K562 (cell line): ENCODE results near the gene AGMO.

Source experiments
- CEBPB ChIP-seq: fragments of 450-650 bp; IDR thresholded peaks from 2 replicates; pipeline ENCODE4 v1.6.1; 2016; ENCODE audit warnings: missing genetic modification characterization, missing compliant biosample characterization
- CTCF ChIP-seq, 3 experiments: IDR thresholded peaks in 2 of 3; conservative IDR thresholded peaks in 1 of 3; 2 replicates each; pipeline ENCODE4 v1.5.1; 2011 to 2012; ENCODE audit warnings: low read length in 3 of 3, mild to moderate bottlenecking in 3 of 3, control low read depth in 2 of 3, improper control_type of control experiment in 1 of 3, inconsistent platforms in 1 of 3, low read depth in 1 of 3, mixed read lengths in 1 of 3, moderate library complexity in 1 of 3; ENCODE audit not compliant: insufficient read depth in 2 of 3
- EP300 ChIP-seq: IDR thresholded peaks from 2 replicates; pipeline ENCODE4 v1.6.1; 2012; ENCODE audit warnings: low read length, improper control_type of control experiment
- MAX ChIP-seq: sonication (generic); formaldehyde crosslinking; IDR thresholded peaks from 2 replicates; pipeline ENCODE4 v1.9.0; 2022; ENCODE audit warnings: mild to moderate bottlenecking, missing genetic modification reagents
- MYNN ChIP-seq, 2 experiments: sonication (generic); formaldehyde crosslinking in 1 of 2; IDR thresholded peaks; 2 replicates each; pipeline versions ENCODE4 v1.5.0 to v1.6.1; 2016 to 2020; ENCODE audit warnings: antibody characterized with exemption in 1 of 2, missing genetic modification reagents in 1 of 2
- PREB ChIP-seq: sonication (generic); formaldehyde crosslinking; IDR thresholded peaks from 2 replicates; pipeline ENCODE4 v1.8.1; 2023; ENCODE audit warnings: mild to moderate bottlenecking, missing genetic modification reagents
- RB1 ChIP-seq: fragments of 450-650 bp; IDR thresholded peaks from 2 replicates; pipeline ENCODE4 v1.6.1; 2017; ENCODE audit warnings: low read depth, mild to moderate bottlenecking
- SETDB1 ChIP-seq: IDR thresholded peaks from one replicate; pipeline ENCODE4 v1.6.1; 2012; ENCODE audit warnings: low read length, control low read depth, inconsistent platforms
- SRSF3 ChIP-seq: fragments of 200-400 bp; formaldehyde crosslinking; IDR thresholded peaks from 2 replicates; pipeline ENCODE4 v1.6.1; 2016; ENCODE audit warnings: mild to moderate bottlenecking, low read length, moderate library complexity; ENCODE audit not compliant: insufficient read depth
- TGIF2 ChIP-seq: sonication (generic); formaldehyde crosslinking; IDR thresholded peaks from 2 replicates; pipeline ENCODE4 v1.8.1; 2022; ENCODE audit warnings: mild to moderate bottlenecking, missing genetic modification reagents, moderate library complexity
- YY1 ChIP-seq, 3 experiments: IDR thresholded peaks; 2 replicates each; pipeline ENCODE4 v1.6.1; 2011; ENCODE audit warnings: low read length in 2 of 3, mild to moderate bottlenecking in 2 of 3, moderate library complexity in 2 of 3, borderline replicate concordance in 1 of 3, control low read depth in 1 of 3, low read depth in 1 of 3; ENCODE audit not compliant: insufficient read depth in 3 of 3, insufficient replicate concordance in 2 of 3, control insufficient read depth in 1 of 3, insufficient read length in 1 of 3; ENCODE audit errors: extremely low read depth in 1 of 3
- ZNF277 ChIP-seq: fragments of 250-450 bp; sonication (Bioruptor Pico); IDR thresholded peaks from 2 replicates; pipeline ENCODE4 v1.8.0; 2022; ENCODE audit warnings: inconsistent platforms, mild to moderate bottlenecking, moderate library complexity, borderline replicate concordance
- TF ChIP-seq, protein P1 (sequence below), 2 experiments: fragments of 450-650 bp; formaldehyde crosslinking in 1 of 2; IDR thresholded peaks; 2 replicates each; pipeline versions ENCODE4 v1.4.0 to v1.6.1; 2014 to 2020; ENCODE audit warnings: mild to moderate bottlenecking in 2 of 2, borderline replicate concordance in 1 of 2, low read depth in 1 of 2
- TF ChIP-seq, protein P2 (sequence below): sonication (generic); formaldehyde crosslinking; IDR thresholded peaks from 2 replicates; pipeline ENCODE4 v1.8.0; 2022; ENCODE audit warnings: missing genetic modification reagents, mild to moderate bottlenecking, borderline replicate concordance

GRCh38 chr7:15610503-15610902 is 48.7 kb upstream of the AGMO start:
- TF ChIP-seq SETDB1 (no peak), CEBPB (tag) (no peak), CTCF (IDR thresholded peaks at IDR 0.05 in 2 of 3, conservative IDR thresholded peaks at IDR 0.05 in 1 of 3; ENCODE audit: insufficient read depth in 2 of 3, low read depth in 1 of 3, low read length in 3 of 3) (no peak), EP300 (no peak), PREB (no peak), MYNN (IDR thresholded peaks at IDR 0.05) (no peak), MYNN (CRISPR knock-in tag; IDR thresholded peaks at IDR 0.05) (no peak), MAX (no peak), RB1 (no peak), TGIF2 (CRISPR knock-in tag) (no peak), SRSF3 (no peak), ZNF277 (CRISPR knock-in tag) (no peak), YY1 (IDR thresholded peaks at IDR 0.05; ENCODE audit: borderline replicate concordance in 1 of 3, control insufficient read depth in 1 of 3, extremely low read depth in 1 of 3, insufficient read depth in 3 of 3, insufficient read length in 1 of 3, insufficient replicate concordance in 2 of 3, low read depth in 1 of 3, low read length in 2 of 3) (no peak)
- TF ChIP-seq, protein P1, sequence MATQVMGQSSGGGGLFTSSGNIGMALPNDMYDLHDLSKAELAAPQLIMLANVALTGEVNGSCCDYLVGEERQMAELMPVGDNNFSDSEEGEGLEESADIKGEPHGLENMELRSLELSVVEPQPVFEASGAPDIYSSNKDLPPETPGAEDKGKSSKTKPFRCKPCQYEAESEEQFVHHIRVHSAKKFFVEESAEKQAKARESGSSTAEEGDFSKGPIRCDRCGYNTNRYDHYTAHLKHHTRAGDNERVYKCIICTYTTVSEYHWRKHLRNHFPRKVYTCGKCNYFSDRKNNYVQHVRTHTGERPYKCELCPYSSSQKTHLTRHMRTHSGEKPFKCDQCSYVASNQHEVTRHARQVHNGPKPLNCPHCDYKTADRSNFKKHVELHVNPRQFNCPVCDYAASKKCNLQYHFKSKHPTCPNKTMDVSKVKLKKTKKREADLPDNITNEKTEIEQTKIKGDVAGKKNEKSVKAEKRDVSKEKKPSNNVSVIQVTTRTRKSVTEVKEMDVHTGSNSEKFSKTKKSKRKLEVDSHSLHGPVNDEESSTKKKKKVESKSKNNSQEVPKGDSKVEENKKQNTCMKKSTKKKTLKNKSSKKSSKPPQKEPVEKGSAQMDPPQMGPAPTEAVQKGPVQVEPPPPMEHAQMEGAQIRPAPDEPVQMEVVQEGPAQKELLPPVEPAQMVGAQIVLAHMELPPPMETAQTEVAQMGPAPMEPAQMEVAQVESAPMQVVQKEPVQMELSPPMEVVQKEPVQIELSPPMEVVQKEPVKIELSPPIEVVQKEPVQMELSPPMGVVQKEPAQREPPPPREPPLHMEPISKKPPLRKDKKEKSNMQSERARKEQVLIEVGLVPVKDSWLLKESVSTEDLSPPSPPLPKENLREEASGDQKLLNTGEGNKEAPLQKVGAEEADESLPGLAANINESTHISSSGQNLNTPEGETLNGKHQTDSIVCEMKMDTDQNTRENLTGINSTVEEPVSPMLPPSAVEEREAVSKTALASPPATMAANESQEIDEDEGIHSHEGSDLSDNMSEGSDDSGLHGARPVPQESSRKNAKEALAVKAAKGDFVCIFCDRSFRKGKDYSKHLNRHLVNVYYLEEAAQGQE (IDR thresholded peaks at IDR 0.05; ENCODE audit: borderline replicate concordance): no peak
- TF ChIP-seq, protein P1 (CRISPR knock-in tag; IDR thresholded peaks at IDR 0.05; ENCODE audit: low read depth): no peak
- TF ChIP-seq, protein P2, sequence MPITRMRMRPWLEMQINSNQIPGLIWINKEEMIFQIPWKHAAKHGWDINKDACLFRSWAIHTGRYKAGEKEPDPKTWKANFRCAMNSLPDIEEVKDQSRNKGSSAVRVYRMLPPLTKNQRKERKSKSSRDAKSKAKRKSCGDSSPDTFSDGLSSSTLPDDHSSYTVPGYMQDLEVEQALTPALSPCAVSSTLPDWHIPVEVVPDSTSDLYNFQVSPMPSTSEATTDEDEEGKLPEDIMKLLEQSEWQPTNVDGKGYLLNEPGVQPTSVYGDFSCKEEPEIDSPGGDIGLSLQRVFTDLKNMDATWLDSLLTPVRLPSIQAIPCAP: no peak
